Right lobe of liver (tissue), 4 donors: Measurements from ENCODE around the gene CCDC92.

Experiments
- CTCF ChIP-seq, 4 donors: fragments of 200-600 bp in 3 of 4; fragments of 450-650 bp in 1 of 4; IDR thresholded peaks; one replicate each; pipeline versions ENCODE4 v1.5.1 to v1.8.0; 2016 to 2022; ENCODE audit warnings: antibody characterized with exemption in 4 of 4, mild to moderate bottlenecking in 2 of 4
- POLR2A ChIP-seq: fragments of 450-650 bp; IDR thresholded peaks from one replicate; pipeline ENCODE4 v1.6.1; 2017; ENCODE audit warnings: antibody characterized with exemption, mild to moderate bottlenecking
- donor health status: DM: no; HTN: no; CAD: no.
- donor health status: DM: no; HTN: no; CAD: no.
- donor health status: DM: no; HTN: yes; CAD: no.

GRCh38 chr12:123961585-123962345 is 10.9 kb downstream of the CCDC92 start:
- TF ChIP-seq CTCF (IDR thresholded peaks at IDR 0.05) (no peak), POLR2A (no peak)
